CD4-positive, alpha-beta T cell treated with Interleukin-17A for 4 hours (primary cell): ENCODE measurements around the gene HIF1A.
"Not testable (repeated sequence)": the region's sequence is repeated elsewhere in the genome, so short reads cannot be mapped to it uniquely, and the experiment has no call there.

Experiments
- DNase-seq: peaks from one replicate; pipeline ENCODE4 v3.0.0-alpha.2; 2020; ENCODE audit warnings: mixed read lengths

HIF1A gene

DNA sequence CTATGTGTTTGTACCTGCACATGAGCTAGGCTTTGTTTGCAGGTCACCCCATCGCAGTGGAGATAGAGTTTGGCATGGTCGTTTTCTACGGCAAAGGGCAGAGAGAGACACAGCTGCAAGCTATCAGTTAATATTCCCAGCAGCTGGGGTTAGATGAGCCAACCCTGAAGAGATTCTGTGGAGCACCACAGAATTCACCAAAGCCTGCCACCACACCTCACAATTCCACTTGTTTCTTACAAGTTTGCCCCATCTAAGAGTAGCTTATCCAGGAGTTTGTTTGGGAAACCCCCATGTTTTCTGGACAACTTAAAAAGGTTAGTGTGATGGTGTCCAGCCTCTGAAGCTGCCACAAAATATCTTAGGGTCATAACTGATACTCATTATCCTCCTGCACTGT is 20.0 kb upstream of the HIF1A start:
- no peak for DNase-seq

- DNase-seq: no peak
Measured at GRCh38 chr14:61677479-61677878, 17.8 kb upstream of the HIF1A start.

GRCh38 chr14:61678975-61679374 is 16.3 kb upstream of the HIF1A start:
- no peak for DNase-seq

- DNase-seq: no peak
Measured at GRCh38 chr14:61681413-61681812, 13.9 kb upstream of the HIF1A start.

DNA sequence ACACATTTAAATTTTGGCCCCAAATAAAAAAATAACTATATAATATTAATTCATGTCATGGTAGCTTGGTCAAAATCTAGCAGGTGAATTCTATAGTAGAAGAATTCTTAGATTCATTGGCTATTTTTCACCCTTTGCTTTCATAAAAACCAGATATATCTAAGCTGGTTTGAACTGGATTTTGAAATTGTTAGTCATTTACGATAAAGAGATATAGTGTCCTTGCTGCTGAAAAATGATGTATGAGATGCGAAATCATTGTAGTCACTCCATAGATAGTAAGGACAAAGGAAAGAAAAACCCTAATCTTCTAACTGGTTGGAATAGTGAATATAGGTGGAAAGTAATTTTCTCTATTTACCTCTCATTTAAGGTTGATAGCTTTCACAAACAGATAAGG is 12.2 kb upstream of the HIF1A start:
- no peak for DNase-seq

GRCh38 chr14:61690039-61690438 is 5.3 kb upstream of the HIF1A start:
- no peak for DNase-seq

DNA sequence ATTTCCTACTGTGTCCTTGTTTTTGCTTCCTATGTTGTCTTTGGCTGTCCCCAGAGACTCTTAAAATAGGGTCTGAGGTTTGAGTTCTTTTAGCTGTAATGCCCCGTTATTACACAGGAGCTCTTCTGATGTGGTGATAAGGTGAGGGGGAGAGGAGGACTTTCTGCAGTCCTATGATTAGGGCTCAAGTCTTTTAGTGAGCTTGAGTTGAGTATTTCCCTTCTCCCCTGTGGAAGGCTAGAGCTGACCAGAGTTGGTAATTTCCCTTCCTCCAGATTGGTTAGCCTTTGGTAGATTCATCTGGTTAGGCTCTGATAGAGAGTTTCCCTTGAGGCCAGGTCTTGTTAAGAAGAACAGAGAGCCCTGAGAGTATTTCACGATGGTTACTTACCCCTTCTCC is 4.3 kb upstream of the HIF1A start:
- DNase-seq: no peak

- no peak for DNase-seq
Measured at GRCh38 chr14:61691495-61691894, 3.8 kb upstream of the HIF1A start.

GRCh38 chr14:61694039-61694438 is 1.3 kb upstream of the HIF1A start:
- DNase-seq: no peak

DNA sequence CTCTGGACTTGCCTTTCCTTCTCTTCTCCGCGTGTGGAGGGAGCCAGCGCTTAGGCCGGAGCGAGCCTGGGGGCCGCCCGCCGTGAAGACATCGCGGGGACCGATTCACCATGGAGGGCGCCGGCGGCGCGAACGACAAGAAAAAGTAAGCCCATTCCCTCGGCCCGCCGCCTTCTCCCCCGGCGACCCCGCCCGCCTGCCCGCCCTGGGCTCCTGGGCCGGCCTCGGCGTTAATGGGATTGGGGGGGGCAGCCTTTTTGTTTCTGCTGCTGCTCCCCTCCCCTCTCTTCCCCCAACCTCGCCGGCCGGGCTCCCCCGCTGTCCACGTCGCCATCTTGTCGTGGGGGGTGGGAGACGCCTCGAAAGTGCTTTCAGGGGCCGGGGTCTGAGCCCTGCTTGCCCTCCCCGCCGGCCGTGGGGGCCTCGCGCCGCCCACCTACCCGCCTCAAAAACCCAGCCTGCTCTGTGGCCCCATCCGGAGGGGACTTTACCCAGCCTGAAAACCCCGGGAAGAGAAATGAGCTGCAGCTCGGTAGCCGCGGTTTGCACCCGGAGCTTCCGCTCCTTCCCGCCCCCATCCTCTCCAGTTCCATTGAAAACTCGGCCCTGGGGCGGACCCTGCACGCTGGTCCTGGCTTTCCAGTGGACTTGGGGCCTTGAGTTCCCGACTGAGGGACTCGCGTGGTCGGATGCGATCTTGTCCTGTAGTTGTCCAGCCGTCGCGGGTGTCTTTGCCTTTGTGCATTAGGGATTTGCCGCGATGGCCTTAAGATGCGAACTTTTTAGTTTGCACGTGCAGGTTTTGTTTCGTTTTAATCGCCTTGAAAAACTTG is 598 bp downstream of the HIF1A start:
- peak; percentile 51 for DNase-seq

GRCh38 chr14:61696753-61697318 is 1.5 kb downstream of the HIF1A start:
- DNase-seq: no peak

- DNase-seq: no peak
Measured at GRCh38 chr14:61698206-61698980, 3.1 kb downstream of the HIF1A start.

DNA sequence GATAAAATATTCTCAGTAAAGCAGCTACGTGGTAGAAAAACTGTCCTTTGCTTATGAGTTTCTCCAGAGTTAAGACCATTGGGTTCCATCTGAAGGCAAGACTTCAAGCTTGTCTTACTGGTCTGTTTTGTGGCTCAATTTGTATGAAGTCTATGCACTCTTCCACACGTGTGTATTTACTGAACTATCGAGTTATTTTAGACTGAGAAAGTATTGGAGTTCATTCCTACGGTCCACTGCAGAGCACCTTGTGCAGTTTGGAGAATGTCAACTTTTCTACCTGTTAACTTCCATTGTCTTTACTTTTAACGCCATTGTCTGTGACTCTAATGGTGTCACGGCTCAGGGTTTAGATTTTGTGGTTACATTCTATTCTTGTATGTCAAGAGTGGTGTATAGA is 3.7 kb downstream of the HIF1A start:
- DNase-seq: no peak

- no peak for DNase-seq
Measured at GRCh38 chr14:61700104-61700886, 5.0 kb downstream of the HIF1A start.

DNA sequence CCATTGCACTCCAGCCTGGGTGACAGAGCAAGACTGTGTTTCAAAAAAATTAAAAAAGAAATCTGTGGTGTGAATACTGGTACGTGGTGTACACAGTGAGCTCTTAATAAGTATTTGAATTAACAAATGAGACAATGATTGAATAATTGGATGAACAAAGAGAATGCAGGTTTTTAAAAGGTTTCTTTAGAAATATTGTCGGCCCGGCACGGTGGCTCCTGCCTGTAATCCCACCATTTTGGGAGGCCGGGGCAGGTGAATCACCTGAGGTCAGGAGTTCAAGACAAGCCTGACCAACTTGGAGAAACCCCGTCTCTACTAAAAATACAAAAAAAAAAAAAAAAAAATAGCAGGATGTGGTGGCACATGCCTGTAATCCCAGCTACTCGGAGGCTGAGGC is 6.6 kb downstream of the HIF1A start:
- DNase-seq: no peak

DNA sequence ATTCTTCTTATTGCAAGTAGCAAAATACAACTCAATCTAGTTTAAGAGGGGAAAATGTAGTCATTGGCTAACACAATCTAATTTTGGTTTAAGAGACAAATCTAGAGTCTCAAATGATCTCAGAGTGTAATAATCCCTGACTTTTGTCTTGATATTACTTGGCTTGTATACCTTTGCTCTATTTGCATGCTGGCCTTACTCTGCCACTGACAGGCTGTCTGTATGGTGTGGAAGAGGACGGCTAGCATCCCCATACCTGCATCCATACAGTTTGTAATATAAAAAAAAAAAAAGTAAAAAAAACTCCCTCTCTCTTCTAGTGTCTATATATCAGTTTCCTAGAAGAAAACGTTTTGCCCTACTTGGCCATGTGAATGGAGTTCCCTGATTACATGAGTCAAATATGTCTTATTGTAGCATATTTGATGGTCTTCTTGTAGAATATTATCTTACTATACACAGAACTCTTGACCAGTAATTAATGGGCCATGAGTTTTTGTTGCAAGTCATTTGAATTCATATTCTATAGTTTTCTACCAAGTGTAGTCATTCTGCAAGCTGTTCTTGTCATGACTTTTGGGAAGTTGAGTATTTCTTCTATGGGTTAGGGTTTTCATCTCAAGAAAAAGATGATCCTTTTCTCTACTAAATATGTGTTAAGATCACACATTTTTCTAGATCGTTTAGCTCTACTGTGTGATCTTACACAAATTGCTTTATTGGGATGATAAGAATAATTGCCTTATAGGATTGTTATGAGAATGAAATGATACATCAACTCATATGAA is 8.2 kb downstream of the HIF1A start:
- DNase-seq: no peak

DNA sequence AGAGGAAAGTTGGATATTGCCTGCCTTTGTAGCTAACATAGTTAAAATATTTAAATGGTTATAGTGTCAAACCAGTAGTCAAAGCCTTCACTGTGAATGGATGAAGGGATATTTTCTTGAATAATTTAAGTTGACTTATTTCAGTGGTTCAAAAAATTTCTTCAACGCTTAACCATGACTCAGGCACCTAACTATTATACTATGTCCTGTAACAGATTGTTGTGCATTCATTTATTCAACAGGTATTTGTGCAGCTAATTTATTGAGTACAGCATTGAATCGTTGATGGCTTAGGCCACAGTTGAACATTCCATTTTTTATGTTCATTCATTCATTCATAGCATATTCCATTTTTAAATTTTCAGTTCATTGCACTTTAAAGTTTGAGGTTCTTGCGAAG is 9.2 kb downstream of the HIF1A start:
- no peak for DNase-seq

- DNase-seq: no peak
Measured at GRCh38 chr14:61705017-61705416, 9.7 kb downstream of the HIF1A start.

DNA sequence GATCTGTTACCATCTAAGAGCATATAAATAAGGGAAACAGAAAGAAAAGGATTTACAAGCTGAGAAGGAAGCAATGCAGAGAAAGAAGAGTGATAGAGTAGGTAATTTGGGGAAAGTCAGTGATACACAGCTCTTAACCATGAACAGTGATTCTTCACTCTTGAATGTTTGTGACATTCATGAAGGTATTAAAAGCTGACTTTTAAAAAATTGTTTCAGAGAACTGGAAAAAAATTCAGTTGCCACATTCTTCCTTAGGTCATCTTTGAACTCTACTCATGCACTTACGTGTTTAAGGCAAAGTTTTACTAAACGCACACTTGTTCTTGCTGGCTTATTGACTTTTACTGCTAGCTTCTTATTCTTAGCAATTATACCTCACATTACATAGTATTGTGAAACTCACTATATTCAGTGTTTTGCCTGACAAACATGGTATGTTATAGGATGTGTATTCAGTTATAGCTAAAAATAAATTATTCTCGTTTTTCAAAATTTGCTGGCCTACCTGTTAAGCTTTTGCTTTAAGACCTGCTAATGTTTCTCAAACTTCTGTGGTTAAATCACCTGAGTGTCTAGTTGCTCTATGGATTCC is 10.9 kb downstream of the HIF1A start:
- DNase-seq: no peak

- not testable (repeated sequence) for DNase-seq
Measured at GRCh38 chr14:61707774-61708173, 12.5 kb downstream of the HIF1A start.

- DNase-seq: not testable (repeated sequence)
Measured at GRCh38 chr14:61708693-61709092, 13.4 kb downstream of the HIF1A start.
